NCI-H1417 treated with DMSO at 0.1 percent for 48 hours (cell line): Measurements from ENCODE around the gene PGAP6.
"Not testable (repeated sequence)": the region's sequence is repeated elsewhere in the genome, so short reads cannot be mapped to it uniquely, and the experiment has no call there.

Source experiments
- DNase-seq: peaks from one replicate; lab custom pipeline; 2025; lab: John Stamatoyannopoulos, UW

Gene PGAP6

GRCh38 chr16:367333-367903 is 14.4 kb downstream of the PGAP6 start:
- DNase-seq, result no peak

- no peak for DNase-seq
Measured at GRCh38 chr16:366476-366875, 15.3 kb downstream of the PGAP6 start.

- no peak for DNase-seq
Measured at GRCh38 chr16:364595-365491, 16.9 kb downstream of the PGAP6 start.

GRCh38 chr16:363766-364490 is 17.9 kb downstream of the PGAP6 start:
- no peak for DNase-seq

- no peak for DNase-seq
Measured at GRCh38 chr16:363110-363765, 18.5 kb downstream of the PGAP6 start.

- not testable (repeated sequence) for DNase-seq
Measured at GRCh38 chr16:362702-362999, 19.1 kb downstream of the PGAP6 start.

- no peak for DNase-seq
Measured at GRCh38 chr16:361872-362701, 19.7 kb downstream of the PGAP6 start.

- DNase-seq, result no peak
Measured at GRCh38 chr16:361341-361871, 20.4 kb downstream of the PGAP6 start.

- no peak for DNase-seq
Measured at GRCh38 chr16:360698-361336, 21.0 kb downstream of the PGAP6 start.

- no peak for DNase-seq
Measured at GRCh38 chr16:359871-360697, 21.7 kb downstream of the PGAP6 start.

- no peak for DNase-seq
Measured at GRCh38 chr16:359067-359763, 22.6 kb downstream of the PGAP6 start.

- no peak for DNase-seq
Measured at GRCh38 chr16:356741-357140, 25.0 kb downstream of the PGAP6 start.

GRCh38 chr16:354971-355461 is 26.8 kb downstream of the PGAP6 start:
- DNase-seq, result no peak

- no peak for DNase-seq
Measured at GRCh38 chr16:354291-354881, 27.4 kb downstream of the PGAP6 start.

- no peak for DNase-seq
Measured at GRCh38 chr16:353404-354290, 28.1 kb downstream of the PGAP6 start.

- peak; percentile 95 for DNase-seq
Measured at GRCh38 chr16:352547-353403, 29.0 kb downstream of the PGAP6 start, which contains the start of gene AXIN1. Gene AXIN1 (minus strand): TSS chr16:352723. CDS start chr16:347025, 5,698 bp downstream.
